ENCODE measurements around the gene TACC3.

GRCh38 chr4:1674682-1675081, 46.6 kb upstream of the TACC3 start:
- TF ChIP-seq FOXM1 (IDR thresholded peaks at IDR 0.05; ENCODE audit: borderline replicate concordance): no peak
- TF ChIP-seq, protein P1, sequence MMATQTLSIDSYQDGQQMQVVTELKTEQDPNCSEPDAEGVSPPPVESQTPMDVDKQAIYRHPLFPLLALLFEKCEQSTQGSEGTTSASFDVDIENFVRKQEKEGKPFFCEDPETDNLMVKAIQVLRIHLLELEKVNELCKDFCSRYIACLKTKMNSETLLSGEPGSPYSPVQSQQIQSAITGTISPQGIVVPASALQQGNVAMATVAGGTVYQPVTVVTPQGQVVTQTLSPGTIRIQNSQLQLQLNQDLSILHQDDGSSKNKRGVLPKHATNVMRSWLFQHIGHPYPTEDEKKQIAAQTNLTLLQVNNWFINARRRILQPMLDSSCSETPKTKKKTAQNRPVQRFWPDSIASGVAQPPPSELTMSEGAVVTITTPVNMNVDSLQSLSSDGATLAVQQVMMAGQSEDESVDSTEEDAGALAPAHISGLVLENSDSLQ (IDR thresholded peaks at IDR 0.05): peak; percentile 39; the same call in 1 of the 2 replicates
- TF ChIP-seq SP1 (IDR thresholded peaks at IDR 0.05): no peak
- TF ChIP-seq CTBP1 (IDR thresholded peaks at IDR 0.05; ENCODE audit: borderline replicate concordance): no peak
- TF ChIP-seq SUZ12 (IDR thresholded peaks at IDR 0.05): no peak
- no peak for TF ChIP-seq NFRKB (IDR thresholded peaks at IDR 0.05)
- no peak for TF ChIP-seq FOXK2 (IDR thresholded peaks at IDR 0.05)

Measured in HEK293T (cell line).